DOHH2 (cell line): Measurements from ENCODE around the gene KRTAP3-2.

Experiments
- CTCF ChIP-seq: fragments of 200-600 bp; sonication (generic); IDR thresholded peaks from one replicate; pipeline ENCODE4 v1.5.1; 2014; ENCODE audit warnings: antibody characterized with exemption, mild to moderate bottlenecking, low read depth, low read length; ENCODE audit not compliant: poor library complexity, severe bottlenecking
- EZH2phosphoT487 ChIP-seq: fragments of 200-600 bp; sonication (generic); IDR thresholded peaks from 2 replicates; pipeline ENCODE4 v1.6.1; 2017; ENCODE audit warnings: borderline replicate concordance, mild to moderate bottlenecking, antibody characterized with exemption, low read length, moderate library complexity, mixed read lengths

- TF ChIP-seq CTCF, result no peak
- no peak for TF ChIP-seq EZH2phosphoT487
Observed at GRCh38 chr17:40958086-40958953, 41.4 kb downstream of the KRTAP3-2 start.
